Tibial artery (tissue), 4 donors: ENCODE results near the gene PRKCB.

ENCODE experiments used
- DNase-seq, 2 donors: peaks; one replicate each; pipeline ENCODE4 v3.0.0-alpha.2; 2019
- H3K27ac ChIP-seq, 2 donors: fragments of 200-600 bp; sonication (generic) in 1 of 2; 1 replicate in 1 of 2; 2 replicates in 1 of 2; pipeline ENCODE4 v1.5.1; 2018 to 2019; ENCODE audit warnings: mild to moderate bottlenecking in 1 of 2
- H3K27me3 ChIP-seq, 2 donors: fragments of 200-600 bp; sonication (generic) in 1 of 2; one replicate each; pipeline versions ENCODE4 v1.5.1 to v1.6.0; 2016 to 2019
- H3K36me3 ChIP-seq, 3 donors: fragments of 200-600 bp; sonication (generic) in 2 of 3; one replicate each; pipeline ENCODE4 v1.5.1; 2016 to 2019; ENCODE audit warnings: mild to moderate bottlenecking in 2 of 3
- H3K4me1 ChIP-seq, 4 donors: fragments of 200-600 bp; sonication (generic) in 2 of 4; 1 replicate in 3 of 4; 2 replicates in 1 of 4; pipeline ENCODE4 v1.5.1; 2016 to 2019
- H3K4me3 ChIP-seq, 2 donors: fragments of 200-600 bp; sonication (generic) in 1 of 2; 1 replicate in 1 of 2; 2 replicates in 1 of 2; pipeline ENCODE4 v1.5.1; 2018 to 2019; ENCODE audit warnings: mild to moderate bottlenecking in 2 of 2
- H3K9me3 ChIP-seq, 3 donors: fragments of 200-600 bp; sonication (generic) in 1 of 3; one replicate each; pipeline ENCODE4 v1.5.1; 2016 to 2019
- intact Hi-C: fragments of 100-400 bp; cut with DNase I; formaldehyde crosslinking; loops from one replicate; pipeline ENCODE4 v1.15.0; 2023; ENCODE audit warnings: low total_unique reads
- TF ChIP-seq, protein P1 (sequence below), 2 experiments: fragments of 200-600 bp in 1 of 2; fragments of 450-650 bp in 1 of 2; IDR thresholded peaks; one replicate each; pipeline ENCODE4 v1.5.1; 2017 to 2019; ENCODE audit warnings: antibody characterized with exemption in 2 of 2, mild to moderate bottlenecking in 1 of 2, moderate library complexity in 1 of 2

PRKCB gene

DNA sequence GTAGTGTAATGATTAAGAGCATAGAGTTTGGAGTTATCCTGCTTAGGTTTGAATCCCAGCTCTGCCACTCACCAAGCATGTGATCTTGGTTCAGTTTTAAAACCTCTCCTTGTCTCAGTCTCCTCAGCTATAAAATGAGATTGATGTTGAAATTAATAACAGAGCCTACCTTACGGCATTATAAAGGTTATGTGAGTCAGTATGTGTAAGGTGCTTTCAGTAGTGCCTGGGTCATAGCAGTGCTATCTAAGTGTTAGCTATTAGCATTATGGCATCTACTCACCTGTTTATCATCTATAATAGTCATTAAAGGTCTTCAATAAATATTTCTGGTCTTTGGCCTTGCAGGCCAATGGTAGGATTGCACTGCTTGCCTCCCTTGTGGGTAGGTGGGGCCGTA is 53.4 kb downstream of the PRKCB start:
- TF ChIP-seq, protein P1, sequence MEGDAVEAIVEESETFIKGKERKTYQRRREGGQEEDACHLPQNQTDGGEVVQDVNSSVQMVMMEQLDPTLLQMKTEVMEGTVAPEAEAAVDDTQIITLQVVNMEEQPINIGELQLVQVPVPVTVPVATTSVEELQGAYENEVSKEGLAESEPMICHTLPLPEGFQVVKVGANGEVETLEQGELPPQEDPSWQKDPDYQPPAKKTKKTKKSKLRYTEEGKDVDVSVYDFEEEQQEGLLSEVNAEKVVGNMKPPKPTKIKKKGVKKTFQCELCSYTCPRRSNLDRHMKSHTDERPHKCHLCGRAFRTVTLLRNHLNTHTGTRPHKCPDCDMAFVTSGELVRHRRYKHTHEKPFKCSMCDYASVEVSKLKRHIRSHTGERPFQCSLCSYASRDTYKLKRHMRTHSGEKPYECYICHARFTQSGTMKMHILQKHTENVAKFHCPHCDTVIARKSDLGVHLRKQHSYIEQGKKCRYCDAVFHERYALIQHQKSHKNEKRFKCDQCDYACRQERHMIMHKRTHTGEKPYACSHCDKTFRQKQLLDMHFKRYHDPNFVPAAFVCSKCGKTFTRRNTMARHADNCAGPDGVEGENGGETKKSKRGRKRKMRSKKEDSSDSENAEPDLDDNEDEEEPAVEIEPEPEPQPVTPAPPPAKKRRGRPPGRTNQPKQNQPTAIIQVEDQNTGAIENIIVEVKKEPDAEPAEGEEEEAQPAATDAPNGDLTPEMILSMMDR (IDR thresholded peaks at IDR 0.05) = no peak
- Histone ChIP-seq H3K4me1 (no peaks in the 10 kb centered on the region), H3K9me3 (no peaks in the 10 kb centered on the region), H3K4me3 (no peak overlapping the region), H3K36me3 (no peaks in the 10 kb centered on the region), H3K27ac (no peak overlapping the region), H3K27me3 (no peaks in the 10 kb centered on the region)
- intact Hi-C loops = loop anchor here (10.0 kb wide), 1 partner anchor 126 kb away; no protein-coding TSS in a partner anchor
- DNase-seq = no peak

- Histone ChIP-seq H3K27me3 (no peaks in the 10 kb centered on the region), H3K27ac (no peak overlapping the region), H3K4me1 (no peaks in the 10 kb centered on the region), H3K36me3 (no peaks in the 10 kb centered on the region), H3K9me3 (no peaks in the 10 kb centered on the region), H3K4me3 (no peak overlapping the region)
- intact Hi-C loops = no loop called here
- TF ChIP-seq, protein P1 (IDR thresholded peaks at IDR 0.05) = no peak
- DNase-seq = no peak
These were observed 58.2 kb downstream of the PRKCB start for GRCh38 chr16:23893986-23894385.

GRCh38 chr16:23895052-23895451 is 59.3 kb downstream of the PRKCB start:
- Histone ChIP-seq H3K27ac (no peak overlapping the region), H3K4me1 (no peaks in the 10 kb centered on the region), H3K4me3 (no peak overlapping the region), H3K9me3 (no peaks in the 10 kb centered on the region), H3K27me3 (no peaks in the 10 kb centered on the region), H3K36me3 (no peaks in the 10 kb centered on the region)
- no peak for DNase-seq
- TF ChIP-seq, protein P1 (IDR thresholded peaks at IDR 0.05) = no peak
- intact Hi-C loops = no loop called here

DNA sequence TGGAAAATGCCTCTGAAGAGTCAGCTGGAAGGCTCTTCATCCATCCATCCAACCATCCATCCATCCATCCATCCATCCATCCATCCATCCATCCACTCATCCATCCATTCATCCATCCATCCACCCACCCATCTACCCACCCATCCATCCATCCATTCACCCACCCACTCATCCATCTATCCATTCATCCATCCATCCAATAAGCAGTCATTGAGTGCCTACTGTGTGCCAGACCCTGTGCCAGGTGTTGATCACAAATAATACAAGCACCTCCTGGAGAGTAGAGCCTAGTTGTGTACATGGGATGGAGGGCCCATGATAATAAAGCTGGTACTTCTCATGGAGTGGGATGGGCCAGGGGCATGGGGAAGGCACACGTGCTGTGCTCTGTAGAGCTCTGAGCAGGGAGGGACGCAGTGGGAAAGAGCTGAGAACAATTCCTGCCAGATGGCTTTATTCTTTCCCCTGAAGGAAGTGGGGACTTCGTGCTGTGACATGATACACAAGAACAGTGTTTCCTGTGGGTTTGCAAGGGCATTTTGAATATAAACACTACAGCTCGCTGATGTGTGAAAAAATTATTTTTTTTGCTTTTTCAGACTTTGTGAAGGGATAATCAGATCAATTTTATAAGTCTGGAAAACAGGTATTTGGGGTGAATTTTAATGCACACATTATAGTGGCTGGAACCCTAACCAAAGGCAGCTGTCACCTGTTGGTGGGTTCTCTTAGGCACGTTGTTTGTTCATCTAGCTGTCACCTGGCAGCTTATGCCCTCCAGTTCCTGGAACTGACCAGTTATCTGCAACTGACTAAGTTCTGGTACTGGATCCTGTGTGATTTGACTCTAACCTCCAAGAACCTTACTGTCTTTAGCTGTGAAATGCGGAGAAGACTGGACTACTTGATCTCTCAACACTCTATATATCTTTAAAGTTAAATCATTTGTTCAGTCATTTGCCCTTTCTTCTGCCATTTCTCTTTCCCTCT is 61.3 kb downstream of the PRKCB start:
- H3K9me3 ChIP-seq = no peaks in the 10 kb centered on the region
- H3K4me1 ChIP-seq = no peaks in the 10 kb centered on the region
- TF ChIP-seq, protein P1 (IDR thresholded peaks at IDR 0.05) = no peak
- intact Hi-C loops = no loop called here
- H3K36me3 ChIP-seq = no peaks in the 10 kb centered on the region
- H3K27ac ChIP-seq = no peak overlapping the region
- no peak overlapping the region for H3K4me3 ChIP-seq
- H3K27me3 ChIP-seq = no peaks in the 10 kb centered on the region
- no peak for DNase-seq

GRCh38 chr16:23898682-23899430 is 63.1 kb downstream of the PRKCB start:
- no peak for DNase-seq
- intact Hi-C loops = no loop called here
- Histone ChIP-seq H3K27me3 (no peaks in the 10 kb centered on the region), H3K27ac (no peak overlapping the region), H3K9me3 (no peaks in the 10 kb centered on the region), H3K4me1 (no peaks in the 10 kb centered on the region), H3K4me3 (no peak overlapping the region), H3K36me3 (no peaks in the 10 kb centered on the region)
- TF ChIP-seq, protein P1 (IDR thresholded peaks at IDR 0.05) = no peak
